Adrenal gland (tissue), 5 donors: ENCODE measurements around the gene LCAT.

Experiments used
- POLR2A ChIP-seq, 2 donors: fragments of 450-650 bp; IDR thresholded peaks; one replicate each; pipeline ENCODE4 v1.6.1; 2017; ENCODE audit warnings: antibody characterized with exemption in 2 of 2, mild to moderate bottlenecking in 2 of 2, moderate library complexity in 1 of 2
- TF ChIP-seq, protein P1 (sequence below), 6 experiments: fragments of 450-650 bp in 4 of 6; fragments of 200-600 bp in 2 of 6; sonication (generic) in 1 of 6; IDR thresholded peaks; 1 replicate in 5 of 6; 2 replicates in 1 of 6; pipeline versions ENCODE4 v1.5.1 to v1.8.0; 2016 to 2021; ENCODE audit warnings: antibody characterized with exemption in 6 of 6, mild to moderate bottlenecking in 2 of 6, moderate library complexity in 1 of 6
- donor health status: DM: no; HTN: no; CAD: no.

DNA sequence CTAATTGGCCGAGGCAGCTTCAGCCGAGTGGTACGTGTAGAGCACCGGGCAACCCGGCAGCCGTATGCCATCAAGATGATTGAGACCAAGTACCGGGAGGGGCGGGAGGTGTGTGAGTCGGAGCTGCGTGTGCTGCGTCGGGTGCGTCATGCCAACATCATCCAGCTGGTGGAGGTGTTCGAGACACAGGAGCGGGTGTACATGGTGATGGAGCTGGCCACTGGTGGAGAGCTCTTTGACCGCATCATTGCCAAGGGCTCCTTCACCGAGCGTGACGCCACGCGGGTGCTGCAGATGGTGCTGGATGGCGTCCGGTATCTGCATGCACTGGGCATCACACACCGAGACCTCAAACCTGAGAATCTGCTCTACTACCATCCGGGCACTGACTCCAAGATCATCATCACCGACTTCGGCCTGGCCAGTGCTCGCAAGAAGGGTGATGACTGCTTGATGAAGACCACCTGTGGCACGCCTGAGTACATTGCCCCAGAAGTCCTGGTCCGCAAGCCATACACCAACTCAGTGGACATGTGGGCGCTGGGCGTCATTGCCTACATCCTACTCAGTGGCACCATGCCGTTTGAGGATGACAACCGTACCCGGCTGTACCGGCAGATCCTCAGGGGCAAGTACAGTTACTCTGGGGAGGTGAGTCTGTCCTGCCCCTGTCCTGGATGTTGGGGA lies 34.7 kb downstream of the LCAT start:
- no peak for TF ChIP-seq POLR2A (IDR thresholded peaks at IDR 0.05)
- TF ChIP-seq, protein P1, sequence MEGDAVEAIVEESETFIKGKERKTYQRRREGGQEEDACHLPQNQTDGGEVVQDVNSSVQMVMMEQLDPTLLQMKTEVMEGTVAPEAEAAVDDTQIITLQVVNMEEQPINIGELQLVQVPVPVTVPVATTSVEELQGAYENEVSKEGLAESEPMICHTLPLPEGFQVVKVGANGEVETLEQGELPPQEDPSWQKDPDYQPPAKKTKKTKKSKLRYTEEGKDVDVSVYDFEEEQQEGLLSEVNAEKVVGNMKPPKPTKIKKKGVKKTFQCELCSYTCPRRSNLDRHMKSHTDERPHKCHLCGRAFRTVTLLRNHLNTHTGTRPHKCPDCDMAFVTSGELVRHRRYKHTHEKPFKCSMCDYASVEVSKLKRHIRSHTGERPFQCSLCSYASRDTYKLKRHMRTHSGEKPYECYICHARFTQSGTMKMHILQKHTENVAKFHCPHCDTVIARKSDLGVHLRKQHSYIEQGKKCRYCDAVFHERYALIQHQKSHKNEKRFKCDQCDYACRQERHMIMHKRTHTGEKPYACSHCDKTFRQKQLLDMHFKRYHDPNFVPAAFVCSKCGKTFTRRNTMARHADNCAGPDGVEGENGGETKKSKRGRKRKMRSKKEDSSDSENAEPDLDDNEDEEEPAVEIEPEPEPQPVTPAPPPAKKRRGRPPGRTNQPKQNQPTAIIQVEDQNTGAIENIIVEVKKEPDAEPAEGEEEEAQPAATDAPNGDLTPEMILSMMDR (IDR thresholded peaks at IDR 0.05) = no peak
